GM12878 (cell line): ENCODE results near the gene HSPA12B. TPM values are rescaled to one million over a fixed set of nuclear protein-coding genes. Genes with fewer than 3 reads are reported as not detected.

ENCODE experiments used
- ATAC-seq: fragments of 200-7000 bp; cut with Tn5 transposase; 3 replicates; pipeline ENCODE4 v1.9.1; 2020; ENCODE audit warnings: mild to moderate bottlenecking, moderate library complexity
- BruUV-seq: library from RNA; stranded (reverse); fragments of 400-500 nt; replicated peaks from 2 replicates; lab custom pipeline; 2021; lab: Mats Ljungman, UMichigan
- CTCF ChIA-PET: fragments of 300-600 bp; sonication (Branson Sonifier 250); formaldehyde crosslinking; extraction: SDS; loops from one replicate; lab custom pipeline; 2021; ENCODE audit warnings: inconsistent platforms; lab: Yijun Ruan, JAX
- POLR2A ChIA-PET: fragments of 350-600 bp; formaldehyde crosslinking; extraction: SDS; loops from one replicate; lab custom pipeline; 2021; ENCODE audit warnings: inconsistent platforms; lab: Charles Lee
- RAD21 ChIA-PET: fragments of 300-600 bp; sonication (Branson Sonifier 250); formaldehyde crosslinking; loops from one replicate; lab custom pipeline; 2023; ENCODE audit warnings: antibody characterized with exemption; ENCODE audit not compliant: unreplicated experiment; lab: Charles Lee
- SMC1A ChIA-PET: fragments of 300-600 bp; sonication (Branson Sonifier 250); formaldehyde crosslinking; loops from one replicate; lab custom pipeline; 2023; ENCODE audit not compliant: unreplicated experiment, uncharacterized antibody; lab: Charles Lee
- DNase-seq: peaks from one replicate; pipeline ENCODE4 v3.0.0-alpha.2; 2011; ENCODE audit warnings: low read depth, low spot score
- FAIRE-seq: peaks from 3 replicates; lab custom pipeline; 2011; peaks lifted over from hg19 to GRCh38; lab: Jason Lieb, UNC
- H2AFZ ChIP-seq: 2 replicates; pipeline ENCODE4 v1.6.0; 2011; ENCODE audit warnings: low read depth, low read length, control low read depth; ENCODE audit not compliant: control insufficient read depth
- H3K27ac ChIP-seq: 2 replicates; pipeline ENCODE4 v1.5.1; 2011; ENCODE audit warnings: control low read depth; ENCODE audit not compliant: control insufficient read depth, insufficient read depth
- H3K27me3 ChIP-seq, 2 experiments: replicated peaks in 1 of 2; 2 replicates each; pipeline versions ENCODE4 v1.6.0 to v1.6.1; 2011; ENCODE audit warnings: low read length in 1 of 2; ENCODE audit not compliant: control insufficient read depth in 2 of 2, insufficient read depth in 2 of 2
- H3K36me3 ChIP-seq, 2 experiments: 2 replicates each; pipeline ENCODE4 v1.5.1; 2011; ENCODE audit warnings: low read length in 1 of 2; ENCODE audit not compliant: control insufficient read depth in 2 of 2, insufficient read depth in 2 of 2
- H3K4me1 ChIP-seq: 2 replicates; pipeline ENCODE4 v1.6.1; 2011; ENCODE audit warnings: mild to moderate bottlenecking, low read length, moderate library complexity, mixed read lengths; ENCODE audit not compliant: control insufficient read depth, insufficient read depth
- H3K4me2 ChIP-seq: 2 replicates; pipeline ENCODE4 v1.6.0; 2011; ENCODE audit warnings: control low read depth; ENCODE audit not compliant: control insufficient read depth, insufficient read depth
- H3K4me3 ChIP-seq: fragments of 200-600 bp; sonication (generic); 2 replicates; pipeline ENCODE4 v1.5.1; 2016
- H3K79me2 ChIP-seq: 2 replicates; pipeline ENCODE4 v1.6.0; 2011; ENCODE audit warnings: low read length; ENCODE audit not compliant: control insufficient read depth, insufficient read depth
- H3K9ac ChIP-seq: 2 replicates; pipeline ENCODE4 v1.8.0; 2011; ENCODE audit warnings: low read length, control low read depth, mixed read lengths; ENCODE audit not compliant: control insufficient read depth, insufficient read depth
- H3K9me3 ChIP-seq: replicated peaks from 3 replicates; pipeline ENCODE4 v1.5.1; 2011; ENCODE audit warnings: mild to moderate bottlenecking, low read length; ENCODE audit not compliant: control insufficient read depth, insufficient read depth
- H4K20me1 ChIP-seq: 2 replicates; pipeline ENCODE4 v1.6.0; 2011; ENCODE audit not compliant: control insufficient read depth, insufficient read depth
- CREM ChIP-seq: IDR thresholded peaks from 2 replicates; pipeline ENCODE4 v1.6.1; 2014; ENCODE audit warnings: antibody characterized with exemption, low read depth
- CUX1 ChIP-seq: IDR thresholded peaks from 2 replicates; pipeline ENCODE4 v1.6.1; 2012; ENCODE audit warnings: improper control_type of control experiment, low read depth, low read length; ENCODE audit not compliant: insufficient replicate concordance
- E2F8 ChIP-seq: fragments of 450-650 bp; IDR thresholded peaks from 2 replicates; pipeline ENCODE4 v1.6.1; 2018; ENCODE audit warnings: mild to moderate bottlenecking, low read depth, moderate library complexity; ENCODE audit not compliant: partially characterized antibody
- EED ChIP-seq: sonication (generic); IDR thresholded peaks from 2 replicates; pipeline ENCODE4 v1.6.1; 2016; ENCODE audit warnings: antibody characterized with exemption, low read depth
- IRF4 ChIP-seq: IDR thresholded peaks from 2 replicates; pipeline ENCODE4 v1.6.1; 2011; ENCODE audit warnings: low read depth, low read length
- POLR2AphosphoS2 ChIP-seq: IDR thresholded peaks from 2 replicates; pipeline ENCODE4 v1.6.1; 2011; ENCODE audit warnings: low read depth, mild to moderate bottlenecking, low read length, improper control_type of control experiment, moderate library complexity
- RFX5 ChIP-seq: IDR thresholded peaks from 2 replicates; pipeline ENCODE4 v1.6.1; 2011; ENCODE audit warnings: low read depth, low read length, improper control_type of control experiment
- SKIL ChIP-seq: fragments of 450-650 bp; IDR thresholded peaks from 2 replicates; pipeline ENCODE4 v1.6.1; 2017; ENCODE audit warnings: mild to moderate bottlenecking, low read depth, inconsistent platforms; ENCODE audit not compliant: poor library complexity, severe bottlenecking
- SMC3 ChIP-seq: IDR thresholded peaks from 2 replicates; pipeline ENCODE4 v1.6.1; 2011; ENCODE audit warnings: low read length, improper control_type of control experiment, borderline replicate concordance
- SREBF2 ChIP-seq: IDR thresholded peaks from 2 replicates; pipeline ENCODE4 v1.6.1; 2012; ENCODE audit warnings: mild to moderate bottlenecking, low read length
- TAF1 ChIP-seq: IDR thresholded peaks from 2 replicates; pipeline ENCODE4 v1.6.1; 2011; ENCODE audit warnings: mild to moderate bottlenecking, low read depth, low read length, borderline replicate concordance
- ZNF384 ChIP-seq: IDR thresholded peaks from 2 replicates; pipeline ENCODE4 v1.6.1; 2012; ENCODE audit warnings: low read depth, mild to moderate bottlenecking, low read length, improper control_type of control experiment, borderline replicate concordance
- ZNF622 ChIP-seq: fragments of 450-650 bp; IDR thresholded peaks from 2 replicates; pipeline ENCODE4 v1.6.1; 2017; ENCODE audit warnings: mild to moderate bottlenecking, inconsistent platforms
- ZSCAN29 ChIP-seq: fragments of 450-650 bp; IDR thresholded peaks from 2 replicates; pipeline ENCODE4 v1.6.1; 2017; ENCODE audit warnings: mild to moderate bottlenecking, moderate library complexity
- WGBS: methylation state at CpG from one replicate; pipeline ENCODE4 v1.1.6; 2016; ENCODE audit warnings: low lambda C conversion rate; ENCODE audit not compliant: insufficient replicate concordance, insufficient coverage; ENCODE audit errors: missing lambda C conversion rate; 5-methylcytosine and 5-hydroxymethylcytosine counted together
- in situ Hi-C: fragments of 300-500 bp; cut with MboI; formaldehyde crosslinking; loops from 9 replicates; pipeline ENCODE4 v1.14.3; 2018; ENCODE audit warnings: mixed read lengths
- intact Hi-C: fragments of 100-400 bp; cut with micrococcal nuclease; formaldehyde crosslinking; loops from one replicate; pipeline ENCODE4 v1.14.2; 2022; ENCODE audit not compliant: unreplicated experiment
- polyA plus RNA-seq, 11 experiments: library from polyadenylated mRNA; depleted of rRNA in 4 of 11; unstranded in 6 of 11; stranded (reverse) in 5 of 11; fragments of >200 nt; fragmentation: Nextera tagmentation in 4 of 11; fragmentation: Illumina TruSeq in 1 of 11; extraction: Ambion mirVana in 4 of 11; extraction: Trizol in 1 of 11; gene quantifications; 1 replicate in 1 of 11; 2 replicates in 10 of 11; pipeline versions ENCODE4 v1.2.1 to v1.2.3, GENCODE V29; 2011 to 2016; ENCODE audit warnings: inconsistent platforms in 2 of 11, missing spikeins in 2 of 11, low read depth in 1 of 11
- total RNA-seq, 4 experiments: library from RNA; depleted of rRNA in 3 of 4; stranded (reverse); fragments of >200 nt in 3 of 4; fragmentation: Illumina TruSeq in 1 of 4; extraction: Trizol in 1 of 4; gene quantifications; 2 replicates each; pipeline versions ENCODE4 v1.2.1 to v1.2.3, GENCODE V29; 2013 to 2021

HSPA12B gene
- total and polyA plus RNA-seq, 10 of the 15 experiments (the other 5 are each of a cell fraction or from before 2014, with no cell fraction given), result 0.08 TPM; not detected in 9

GRCh38 chr20:3711484-3711941 lies 21.0 kb upstream of the HSPA12B start:
- Histone ChIP-seq H4K20me1 (no peaks in the 10 kb centered on the region), H3K27ac (no peak overlapping the region), H3K9me3 (no peaks in the 10 kb centered on the region), H3K79me2 (no peaks in the 10 kb centered on the region), H3K36me3 (no peaks in the 10 kb centered on the region), H2AFZ (no peak overlapping the region; the same call in 1 of the 2 replicates), H3K27me3 (no peaks in the 10 kb centered on the region), H3K4me1 (peaks cover 5% of the 10 kb centered on the region), H3K4me3 (no peak overlapping the region), H3K9ac (no peak overlapping the region), H3K4me2 (no peak overlapping the region)
- RAD21 ChIA-PET, result interaction anchor here (0.8 to 2.4 kb wide), 3 partner anchors 14 to 149 kb away, joined by 3 to 14 read pairs (median 13); no protein-coding TSS in a partner anchor
- BruUV-seq, result no TSS peak
- in situ Hi-C loops, result no loop called here
- SMC1A ChIA-PET, result interaction anchor here (0.9 to 2.4 kb wide), 6 partner anchors 25 to 152 kb away, joined by 3 to 22 read pairs (median 4); no protein-coding TSS in a partner anchor
- ATAC-seq (no peak), FAIRE-seq (no peak), DNase-seq (no peak)
- CTCF ChIA-PET, result interaction anchor here (0.6 to 3.8 kb wide), 35 partner anchors 8 to 920 kb away, joined by 3 to 51 read pairs (median 4); partner anchors contain the start of gene ADISSP
- intact Hi-C loops, result loop anchor here (1.0 to 10.0 kb wide), 3 partner anchors 143 to 494 kb away; no protein-coding TSS in a partner anchor
- WGBS, result 49% methylated on average over 4 of the region's 4 CpGs
- POLR2A ChIA-PET, result no interaction called here
- TF ChIP-seq TAF1 (no peak), ZNF622 (no peak), CUX1 (no peak), POLR2AphosphoS2 (no peak), EED (no peak), RFX5 (no peak), SREBF2 (no peak), E2F8 (no peak), IRF4 (no peak), ZNF384 (no peak), SMC3 (no peak), ZSCAN29 (no peak), SKIL (no peak), CREM (no peak)
